Activated naive CD4-positive, alpha-beta T cell treated with anti-CD3 and anti-CD28 coated beads for 36 hours (primary cell): ENCODE results near the gene KIF1C. TPM values are rescaled to one million over a fixed set of nuclear protein-coding genes. Genes with fewer than 3 reads are reported as not detected.

Experiments
- CTCF ChIA-PET: fragments of 350-600 bp; sonication (Branson Sonifier 250); formaldehyde crosslinking; loops from one replicate; lab custom pipeline; 2021; ENCODE audit warnings: antibody characterized with exemption; lab: Charles Lee
- DNase-seq: peaks from one replicate; pipeline ENCODE4 v3.0.0-alpha.2; 2020
- H3K27ac Mint-ChIP-seq: one replicate; pipeline ENCODE4 v1.8.0; 2021; ENCODE audit warnings: mild to moderate bottlenecking, mixed read lengths
- H3K27me3 Mint-ChIP-seq: one replicate; pipeline ENCODE4 v1.8.0; 2021; ENCODE audit warnings: low read depth, mixed read lengths
- H3K36me3 Mint-ChIP-seq: one replicate; pipeline ENCODE4 v1.8.0; 2021; ENCODE audit warnings: low read depth, mixed read lengths
- H3K4me1 Mint-ChIP-seq: one replicate; pipeline ENCODE4 v1.8.0; 2021; ENCODE audit warnings: low read depth, mixed read lengths
- H3K4me3 Mint-ChIP-seq: one replicate; pipeline ENCODE4 v1.8.0; 2021; ENCODE audit warnings: mild to moderate bottlenecking, moderate library complexity, mixed read lengths
- H3K9me3 Mint-ChIP-seq: one replicate; pipeline ENCODE4 v1.8.0; 2021; ENCODE audit warnings: mixed read lengths
- intact Hi-C: fragments of 100-400 bp; cut with micrococcal nuclease; formaldehyde crosslinking; loops from one replicate; pipeline ENCODE4 v1.15.1; 2023
- total RNA-seq, 2 experiments: library from RNA; stranded (reverse); gene quantifications; one replicate each; pipeline ENCODE4 v1.2.3, GENCODE V29; 2021

Gene KIF1C
- total RNA-seq, 2 experiments from 2014 or later: 30.5 to 31.1 TPM

DNA sequence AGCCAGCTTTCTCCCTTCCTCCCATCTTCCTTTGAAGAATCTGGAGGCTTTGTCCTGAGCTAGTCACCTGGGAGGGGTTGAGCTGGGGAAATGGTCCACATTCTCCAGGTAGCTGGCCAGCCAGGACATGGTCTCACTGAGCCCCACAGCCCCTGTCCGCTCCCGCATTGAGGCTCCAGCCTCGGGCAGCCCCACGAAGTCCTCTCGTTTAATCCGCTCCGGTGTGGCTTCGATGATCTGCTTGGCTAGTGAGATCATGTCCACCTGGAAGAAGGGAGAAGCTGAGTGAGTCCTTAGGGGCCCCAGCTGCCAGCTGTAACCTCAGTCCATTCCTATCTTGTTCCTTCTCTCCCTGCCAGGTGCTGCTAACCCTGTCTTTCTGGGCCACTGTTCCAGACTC, 27.5 kb upstream of the KIF1C start:
- CTCF ChIA-PET: interaction anchor here (0.6 to 2.7 kb wide), 6 partner anchors 11 to 331 kb away, joined by 3 to 17 read pairs (median 5); partner anchors contain the start of gene CAMTA2
- no peak for DNase-seq
- peaks cover 37% of the 10 kb centered on the region for H3K4me1 Mint-ChIP-seq
- H3K9me3 Mint-ChIP-seq: no peaks in the 10 kb centered on the region
- H3K27me3 Mint-ChIP-seq: no peaks in the 10 kb centered on the region
- no peak overlapping the region for H3K27ac Mint-ChIP-seq
- H3K36me3 Mint-ChIP-seq: peaks cover 23% of the 10 kb centered on the region
- intact Hi-C loops: no loop called here
- H3K4me3 Mint-ChIP-seq: no peak overlapping the region

DNA sequence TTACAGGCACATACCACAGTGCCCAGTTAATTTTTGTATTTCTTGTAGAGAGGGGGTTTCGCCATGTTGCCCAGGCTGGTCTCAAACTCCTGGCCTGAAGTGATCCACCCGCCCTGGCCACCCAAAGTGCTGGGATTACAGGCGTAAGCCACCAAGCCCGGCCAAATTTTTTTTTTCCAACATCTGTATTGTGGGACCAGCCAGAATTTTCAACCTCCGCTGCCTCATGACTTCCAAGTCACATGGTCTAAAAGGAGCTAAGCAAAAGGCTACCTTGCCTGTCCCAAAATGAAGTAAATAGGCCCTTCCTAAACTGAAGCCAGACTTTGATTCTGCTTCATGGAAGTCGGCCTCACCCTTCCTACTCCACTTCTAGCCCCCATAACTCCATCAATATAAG, 25.9 kb upstream of the KIF1C start:
- Mint-ChIP-seq H3K4me1 (peaks cover 26% of the 10 kb centered on the region), H3K9me3 (no peaks in the 10 kb centered on the region), H3K27me3 (no peaks in the 10 kb centered on the region), H3K27ac (no peak overlapping the region), H3K36me3 (peaks cover 17% of the 10 kb centered on the region), H3K4me3 (no peak overlapping the region)
- DNase-seq: no peak
- intact Hi-C loops: no loop called here
- CTCF ChIA-PET: interaction anchor here (0.8 to 2.7 kb wide), 2 partner anchors 9 to 13 kb away, joined by 5 to 17 read pairs; no protein-coding TSS in a partner anchor

DNA sequence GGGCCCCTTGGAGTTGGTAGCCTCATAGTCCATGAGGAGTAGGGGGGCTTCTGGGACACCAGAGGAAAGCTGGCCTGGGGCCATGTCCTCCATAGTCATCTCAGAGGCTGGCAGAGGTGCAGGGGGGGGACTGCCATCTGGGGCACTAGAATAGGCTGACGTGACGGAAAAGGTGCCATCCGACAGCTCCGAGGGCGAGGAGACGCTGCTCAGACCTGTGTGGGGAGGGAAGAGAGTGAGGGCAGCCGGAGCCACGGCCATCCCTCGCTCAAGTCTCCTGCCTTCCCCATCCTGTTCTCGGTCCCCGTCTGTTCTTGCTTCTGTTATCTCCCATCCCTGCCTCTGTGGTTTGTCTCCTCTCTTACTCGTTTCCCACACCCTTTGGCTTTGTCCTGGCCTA, 25.4 kb upstream of the KIF1C start:
- H3K27me3 Mint-ChIP-seq: no peaks in the 10 kb centered on the region
- DNase-seq: no peak
- H3K36me3 Mint-ChIP-seq: peaks cover 17% of the 10 kb centered on the region
- H3K27ac Mint-ChIP-seq: no peak overlapping the region
- H3K4me3 Mint-ChIP-seq: no peak overlapping the region
- peaks cover 26% of the 10 kb centered on the region for H3K4me1 Mint-ChIP-seq
- CTCF ChIA-PET: interaction anchor here (0.8 to 2.7 kb wide), 2 partner anchors 8 to 13 kb away, joined by 5 to 17 read pairs; no protein-coding TSS in a partner anchor
- intact Hi-C loops: no loop called here
- no peaks in the 10 kb centered on the region for H3K9me3 Mint-ChIP-seq

DNA sequence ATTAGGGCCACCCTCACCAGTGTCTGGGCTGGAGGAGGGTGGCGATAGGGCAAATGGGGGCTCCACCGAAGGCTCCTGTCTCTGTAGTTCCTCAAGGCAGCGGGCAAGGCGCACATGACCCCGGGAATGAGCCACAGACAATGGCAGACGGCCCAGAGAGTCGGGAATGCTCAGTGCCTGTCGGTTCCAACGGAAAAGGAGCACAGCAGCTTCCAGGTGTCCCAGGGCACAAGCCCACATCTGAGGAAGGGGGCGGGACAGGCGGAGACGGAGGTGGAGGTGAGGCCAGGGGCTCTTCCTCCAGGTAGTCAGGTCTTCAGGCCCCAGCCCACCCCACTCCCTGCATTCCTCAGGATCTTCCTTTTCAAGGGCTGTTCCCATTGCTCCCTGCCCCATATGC, 25.0 kb upstream of the KIF1C start:
- Mint-ChIP-seq H3K4me3 (no peak overlapping the region), H3K36me3 (peaks cover 20% of the 10 kb centered on the region), H3K9me3 (no peaks in the 10 kb centered on the region), H3K27me3 (no peaks in the 10 kb centered on the region), H3K4me1 (peaks cover 26% of the 10 kb centered on the region), H3K27ac (no peak overlapping the region)
- intact Hi-C loops: no loop called here
- CTCF ChIA-PET: interaction anchor here (0.8 kb wide), 1 partner anchor 16 kb away, joined by 3 read pairs; no protein-coding TSS in a partner anchor
- DNase-seq: no peak

DNA sequence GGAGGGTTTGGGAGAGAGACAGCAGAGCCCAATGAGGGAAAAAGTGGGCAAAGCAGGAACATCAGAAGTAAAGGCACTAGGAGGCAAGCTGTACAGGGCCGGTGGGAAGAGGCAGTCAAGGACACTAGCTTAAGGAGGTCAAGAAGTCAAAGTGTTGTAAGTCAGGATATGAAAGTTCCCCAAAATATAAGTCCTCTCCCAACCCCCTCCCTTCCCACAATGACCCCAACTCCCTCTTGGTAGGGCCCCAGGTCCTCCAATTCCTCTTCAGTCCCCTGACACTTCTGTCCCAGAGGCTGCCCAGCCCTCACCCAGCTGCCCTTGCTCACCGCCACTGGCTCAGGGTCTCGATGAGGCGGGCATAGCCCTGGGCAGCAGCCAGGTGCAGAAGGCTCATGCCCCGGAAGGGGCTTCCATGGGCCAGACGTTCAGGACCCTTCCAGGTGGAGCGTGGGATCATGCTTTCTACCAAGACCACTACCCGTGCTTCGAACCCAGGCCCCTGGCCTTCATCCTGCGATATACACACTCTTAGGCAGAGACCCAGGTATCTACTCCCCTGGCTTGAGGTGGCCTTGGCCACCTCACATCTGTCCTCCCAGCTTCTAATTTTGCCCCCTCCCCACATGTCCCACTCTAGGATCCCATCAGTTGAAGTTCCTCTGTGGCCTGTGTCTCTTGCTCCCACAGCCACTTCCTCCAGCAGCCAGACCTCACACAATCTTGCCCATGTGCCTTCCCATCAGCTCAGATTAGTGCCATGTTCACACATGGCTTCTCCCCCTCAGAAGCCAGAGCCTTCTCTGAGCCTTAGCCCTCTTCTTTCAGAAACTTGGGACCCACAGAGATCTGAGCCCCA, 24.3 kb upstream of the KIF1C start:
- H3K4me3 Mint-ChIP-seq: no peak overlapping the region
- no peak for DNase-seq
- no peak overlapping the region for H3K27ac Mint-ChIP-seq
- H3K9me3 Mint-ChIP-seq: no peaks in the 10 kb centered on the region
- H3K27me3 Mint-ChIP-seq: no peaks in the 10 kb centered on the region
- intact Hi-C loops: no loop called here
- peaks cover 26% of the 10 kb centered on the region for H3K4me1 Mint-ChIP-seq
- CTCF ChIA-PET: interaction anchor here (0.8 kb wide), 1 partner anchor 15 kb away, joined by 3 read pairs; no protein-coding TSS in a partner anchor
- peaks cover 22% of the 10 kb centered on the region for H3K36me3 Mint-ChIP-seq

DNA sequence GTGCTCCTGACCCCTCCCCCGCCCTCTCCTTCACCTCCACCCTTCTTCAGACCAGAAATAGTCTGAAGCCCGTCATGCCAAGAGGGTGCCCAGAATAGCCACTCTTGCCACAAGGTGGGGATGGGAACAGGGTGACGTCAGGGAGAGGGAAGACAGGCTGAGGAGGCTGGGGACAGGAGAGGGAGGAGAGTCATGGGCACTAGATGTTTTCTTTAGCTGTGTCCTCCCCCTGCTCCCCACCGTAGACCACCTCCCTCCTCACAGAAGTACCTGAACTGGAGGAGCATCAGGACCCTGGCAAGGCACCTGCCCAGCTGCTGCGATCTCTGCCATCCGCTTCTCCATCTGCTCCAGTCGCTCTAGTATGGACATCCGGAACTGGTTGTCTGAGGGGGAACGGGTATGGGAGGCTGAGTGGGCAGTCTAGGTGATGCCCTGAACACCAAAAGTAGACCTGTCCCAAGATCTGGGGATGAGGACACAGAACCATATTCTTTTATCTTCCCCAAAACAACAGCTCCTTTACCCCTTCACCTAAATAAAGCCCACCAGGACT, 23.6 kb upstream of the KIF1C start:
- H3K27me3 Mint-ChIP-seq: no peaks in the 10 kb centered on the region
- intact Hi-C loops: no loop called here
- H3K27ac Mint-ChIP-seq: no peak overlapping the region
- CTCF ChIA-PET: no interaction called here
- H3K4me3 Mint-ChIP-seq: no peak overlapping the region
- H3K9me3 Mint-ChIP-seq: no peaks in the 10 kb centered on the region
- peaks cover 20% of the 10 kb centered on the region for H3K4me1 Mint-ChIP-seq
- DNase-seq: no peak
- peaks cover 22% of the 10 kb centered on the region for H3K36me3 Mint-ChIP-seq

DNA sequence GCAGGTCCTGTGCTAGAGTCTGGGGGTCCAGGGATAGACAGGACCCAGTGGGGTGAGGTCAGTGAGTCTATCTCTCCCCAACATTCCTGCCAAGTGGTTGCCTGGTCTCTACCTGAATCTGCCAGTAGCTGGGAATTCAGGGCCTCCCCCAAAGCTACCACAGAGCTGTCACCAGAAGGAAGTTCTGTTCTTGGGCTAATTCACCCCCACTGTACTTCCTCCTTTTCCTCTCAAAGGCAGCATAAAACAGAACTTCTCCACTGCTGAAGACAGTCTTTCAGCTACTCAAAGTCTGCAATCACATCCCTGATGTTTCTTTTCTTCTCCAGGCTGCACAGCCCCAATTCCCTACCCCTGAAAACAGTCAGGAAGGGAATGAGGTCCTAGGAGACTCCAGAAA, 19.0 kb upstream of the KIF1C start:
- no peak overlapping the region for H3K27ac Mint-ChIP-seq
- CTCF ChIA-PET: interaction anchor here (3.5 kb wide), 1 partner anchor 84 kb away, joined by 27 read pairs; no protein-coding TSS in a partner anchor
- no peak overlapping the region for H3K4me3 Mint-ChIP-seq
- H3K4me1 Mint-ChIP-seq: peaks cover 19% of the 10 kb centered on the region
- DNase-seq: no peak
- intact Hi-C loops: no loop called here
- no peaks in the 10 kb centered on the region for H3K9me3 Mint-ChIP-seq
- peaks cover 28% of the 10 kb centered on the region for H3K36me3 Mint-ChIP-seq
- no peaks in the 10 kb centered on the region for H3K27me3 Mint-ChIP-seq

DNA sequence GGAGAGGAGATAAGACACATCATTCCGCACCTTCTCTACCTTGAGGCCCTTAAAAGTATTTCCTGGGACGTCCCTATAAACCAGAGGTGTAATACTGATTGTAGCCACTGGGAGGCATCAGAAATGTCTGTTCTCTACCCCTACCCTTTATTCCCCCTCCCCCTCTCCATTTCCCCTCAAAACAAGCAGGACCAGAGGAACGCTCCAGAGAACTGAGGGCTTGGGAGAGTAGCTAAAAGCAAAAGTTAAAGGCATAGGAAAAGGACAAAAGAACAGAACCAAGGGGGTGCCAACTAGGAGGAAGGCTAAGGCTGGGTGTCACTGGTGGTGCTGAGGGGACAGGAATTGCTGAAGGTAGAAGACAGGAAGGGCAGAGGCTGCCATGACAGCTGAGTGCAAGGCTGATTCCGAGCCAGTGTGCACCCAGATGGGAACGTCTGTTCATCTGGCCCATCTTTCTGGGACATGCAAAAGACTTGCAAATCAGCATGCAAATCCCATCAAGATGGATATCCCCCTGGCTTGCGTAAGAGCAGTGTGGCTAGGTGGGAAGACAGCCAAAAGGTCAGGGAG, 17.0 kb upstream of the KIF1C start:
- intact Hi-C loops: loop anchor here (1.0 to 5.0 kb wide), 2 partner anchors 37 to 82 kb away; no protein-coding TSS in a partner anchor
- H3K27me3 Mint-ChIP-seq: no peaks in the 10 kb centered on the region
- H3K4me1 Mint-ChIP-seq: peaks cover 23% of the 10 kb centered on the region
- CTCF ChIA-PET: interaction anchor here (0.7 to 3.5 kb wide), 9 partner anchors 9 to 916 kb away, joined by 3 to 27 read pairs (median 5); partner anchors contain the start of gene SPAG7
- H3K4me3 Mint-ChIP-seq: no peak overlapping the region
- peaks cover 27% of the 10 kb centered on the region for H3K36me3 Mint-ChIP-seq
- peak; percentile 62 for DNase-seq
- H3K27ac Mint-ChIP-seq: peak overlapping the region; percentile 67
- no peaks in the 10 kb centered on the region for H3K9me3 Mint-ChIP-seq

DNA sequence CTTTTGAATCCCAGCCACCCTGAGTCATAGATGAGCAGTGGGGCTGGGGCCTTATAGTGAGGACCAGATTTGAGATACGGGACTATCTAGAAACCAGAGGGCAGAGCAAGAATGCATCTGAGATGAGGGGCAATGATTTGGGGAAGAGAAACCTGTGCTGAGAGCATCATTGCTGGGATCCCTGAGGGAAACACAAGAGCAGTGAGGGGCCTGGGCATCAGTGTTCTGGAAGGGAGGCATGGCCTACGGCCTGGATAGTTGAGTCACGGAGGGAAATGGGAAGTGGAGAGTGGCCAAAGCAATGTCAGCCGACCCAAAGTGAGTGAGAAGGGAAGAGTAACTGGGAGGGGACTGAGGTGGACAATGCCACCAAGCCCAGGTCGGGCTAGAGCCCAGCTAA, 15.4 kb upstream of the KIF1C start:
- Mint-ChIP-seq H3K36me3 (peaks cover 24% of the 10 kb centered on the region), H3K4me3 (no peak overlapping the region), H3K9me3 (no peaks in the 10 kb centered on the region), H3K27ac (no peak overlapping the region), H3K4me1 (peaks cover 33% of the 10 kb centered on the region), H3K27me3 (no peaks in the 10 kb centered on the region)
- CTCF ChIA-PET: interaction anchor here (1.4 kb wide), 1 partner anchor 79 kb away, joined by 4 read pairs; no protein-coding TSS in a partner anchor
- DNase-seq: no peak
- intact Hi-C loops: loop anchor here (5.0 kb wide), 1 partner anchor 35 kb away; no protein-coding TSS in a partner anchor

DNA sequence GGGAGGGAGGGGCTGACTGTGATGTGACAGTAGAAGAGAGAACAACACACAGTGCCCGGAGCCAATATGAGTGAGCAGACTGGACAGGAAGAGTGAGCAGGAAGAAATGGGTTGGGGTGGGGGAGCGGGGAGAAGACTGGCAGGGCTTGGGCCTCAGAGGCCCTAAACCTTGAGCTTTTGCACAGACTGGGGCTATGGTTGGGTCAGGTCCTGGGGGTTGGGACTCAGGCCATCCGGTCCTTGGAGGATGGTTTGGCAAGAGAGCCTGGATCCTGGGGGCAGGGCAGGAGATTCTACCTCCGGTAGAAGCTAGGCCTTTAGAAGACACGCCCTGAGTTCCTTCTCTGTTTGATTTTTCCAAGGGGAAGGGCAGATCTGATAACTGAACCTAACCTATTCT, 11.3 kb upstream of the KIF1C start:
- peak overlapping the region; percentile 88 for H3K4me3 Mint-ChIP-seq
- intact Hi-C loops: no loop called here
- no peak for DNase-seq
- peaks cover 30% of the 10 kb centered on the region for H3K4me1 Mint-ChIP-seq
- H3K27me3 Mint-ChIP-seq: no peaks in the 10 kb centered on the region
- peaks cover 8% of the 10 kb centered on the region for H3K36me3 Mint-ChIP-seq
- CTCF ChIA-PET: interaction anchor here (1.3 to 1.8 kb wide), 6 partner anchors 11 to 81 kb away, joined by 3 to 7 read pairs (median 5); partner anchors contain the start of genes INCA1 and KIF1C
- H3K9me3 Mint-ChIP-seq: no peaks in the 10 kb centered on the region
- peak overlapping the region; percentile 86 for H3K27ac Mint-ChIP-seq

DNA sequence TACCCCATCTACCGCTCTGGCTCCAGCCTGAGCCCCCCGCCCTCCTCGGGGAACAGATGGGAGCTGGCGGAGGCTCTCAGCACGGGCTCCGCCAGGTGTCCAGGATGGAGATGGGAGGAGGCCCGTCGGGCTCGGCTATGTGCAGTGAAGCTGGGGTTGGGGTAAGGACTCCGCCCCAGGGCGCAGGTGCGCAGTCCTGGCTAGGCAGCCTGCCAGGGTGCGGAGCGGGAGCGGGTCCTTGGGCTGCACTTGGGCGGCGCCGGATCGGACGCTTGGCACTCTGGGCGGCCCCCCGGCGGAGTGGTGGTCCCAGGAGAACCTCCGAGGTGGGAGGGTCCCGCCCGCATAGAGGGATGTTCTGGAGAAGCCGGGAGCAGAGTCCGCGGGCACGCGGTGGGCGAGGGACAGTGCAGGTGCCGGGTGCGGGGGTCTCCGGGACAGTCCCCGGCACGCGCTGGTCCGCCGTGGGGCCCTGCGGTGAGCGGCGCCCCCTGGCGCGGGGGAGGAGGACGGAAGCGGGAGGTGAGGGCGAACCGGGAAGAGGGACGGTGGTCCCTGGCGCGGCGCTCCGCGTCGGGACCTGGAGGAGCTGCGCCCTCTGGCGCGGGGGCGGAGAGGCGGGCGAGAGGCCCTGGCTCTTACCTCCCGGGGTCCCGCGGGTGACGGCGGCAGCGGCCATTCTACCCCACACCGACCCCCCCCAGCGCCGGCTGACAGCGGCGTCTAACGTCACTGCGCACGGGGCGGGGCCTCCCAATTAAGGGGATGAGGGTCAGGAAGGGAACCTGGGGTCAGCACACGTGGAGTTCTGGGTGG, 10.6 kb upstream of the KIF1C start, which contains the start of gene CAMTA2:
Gene CAMTA2, minus strand, starts transcription at position 725 of the 816 bp plus-strand sequence. CDS start 1,453 bp downstream, outside the sequence.
- intact Hi-C loops: loop anchor here (1.0 kb wide), 2 partner anchors 20 to 47 kb away; partner anchors contain the start of genes RNF167, SLC25A11 and SPAG7
- Mint-ChIP-seq H3K9me3 (no peaks in the 10 kb centered on the region), H3K27me3 (no peaks in the 10 kb centered on the region), H3K4me1 (peaks cover 29% of the 10 kb centered on the region), H3K36me3 (peaks cover 6% of the 10 kb centered on the region), H3K27ac (peak within 1 kb of the TSS; percentile 92), H3K4me3 (peak within 1 kb of the TSS; percentile 88)
- CTCF ChIA-PET: interaction anchor here (0.6 to 1.8 kb wide), 8 partner anchors 10 to 251 kb away, joined by 3 to 7 read pairs (median 4); partner anchors contain the start of genes INCA1, KIF1C and SPAG7
- peak; percentile 87 for DNase-seq
